CD4-positive, alpha-beta T cell treated with Interleukin-4 for 1 hour (primary cell): ENCODE measurements around the gene PVR.
"Not testable (repeated sequence)": the region's sequence is repeated elsewhere in the genome, so short reads cannot be mapped to it uniquely, and the experiment has no call there.

Experiments
- DNase-seq, 2 donors: peaks; one replicate each; pipeline ENCODE4 v3.0.0-alpha.2; 2020 to 2022

PVR gene

GRCh38 chr19:44703336-44704078 is 59.8 kb downstream of the PVR start:
- no peak for DNase-seq

- no peak for DNase-seq
Observed at GRCh38 chr19:44704982-44705381, 61.3 kb downstream of the PVR start.

- no peak for DNase-seq
Observed at GRCh38 chr19:44705502-44706010, 61.8 kb downstream of the PVR start.

GRCh38 chr19:44706506-44707236 is 63.0 kb downstream of the PVR start:
- DNase-seq: no peak

GRCh38 chr19:44707794-44708193 is 64.1 kb downstream of the PVR start:
- DNase-seq: no peak

GRCh38 chr19:44708940-44709339 is 65.2 kb downstream of the PVR start:
- no peak for DNase-seq

GRCh38 chr19:44709434-44710266 is 65.9 kb downstream of the PVR start:
- DNase-seq: not testable (repeated sequence)

GRCh38 chr19:44710483-44710882 is 66.8 kb downstream of the PVR start:
- no peak for DNase-seq

- DNase-seq: no peak
Observed at GRCh38 chr19:44712864-44713515, 69.3 kb downstream of the PVR start.
